ENCODE results near the gene PARP11. TPM values are rescaled to one million over a fixed set of nuclear protein-coding genes. Genes with fewer than 3 reads are reported as not detected.

Gene PARP11
- total and polyA plus RNA-seq, 4 donors: 2.2 to 7.1 (median 4.0) TPM

DNA sequence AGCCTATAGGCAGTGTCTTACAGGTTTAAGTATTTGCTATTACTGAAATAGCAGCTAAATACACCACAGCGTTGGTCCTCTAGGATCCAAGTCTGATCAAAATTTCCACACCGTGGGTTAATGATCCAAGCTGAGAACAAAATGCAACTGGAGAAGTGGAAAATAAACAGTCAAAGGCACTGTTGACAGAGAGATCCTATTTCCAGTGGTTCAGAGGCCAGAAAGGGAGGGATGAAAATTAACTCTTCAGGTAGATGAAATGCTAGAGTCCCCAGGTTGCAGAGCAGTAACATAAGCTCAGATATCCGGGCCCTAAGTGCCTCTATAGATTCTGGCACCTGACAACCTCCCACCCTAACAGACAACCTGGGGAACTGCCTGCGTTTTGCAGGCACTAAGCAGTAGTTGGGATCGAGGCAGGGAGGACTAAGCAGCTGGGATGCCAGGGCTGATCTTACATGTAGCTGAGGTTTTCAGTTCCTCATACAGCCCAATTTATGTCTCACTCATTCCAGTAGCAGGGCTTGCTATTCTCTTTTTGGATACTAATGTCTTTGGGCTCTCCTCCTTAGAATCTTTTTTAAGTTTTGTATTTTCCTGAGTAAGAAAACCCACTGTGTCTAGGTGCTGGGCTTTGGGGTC is 77.6 kb downstream of the PARP11 start:
- Histone ChIP-seq H3K4me1 (ENCODE audit: control insufficient read depth in 4 of 4, insufficient read depth in 4 of 4, low read length in 3 of 4) (peaks cover 9 to 57% (median 45%) of the 10 kb centered on the region in 4 donors), H3K36me3 (ENCODE audit: control insufficient read depth in 4 of 4, insufficient read depth in 3 of 4, low read depth in 1 of 4, low read length in 3 of 4) (no peaks in the 10 kb centered on the region), H3K27me3 (ENCODE audit: control insufficient read depth in 4 of 4, insufficient read depth in 4 of 4, low read length in 3 of 4) (no peaks in the 10 kb centered on the region), H3K9ac (ENCODE audit: low read depth in 1 of 2, low read length in 2 of 2) (no peak overlapping the region), H3K27ac (ENCODE audit: low read depth in 1 of 2, low read length in 2 of 2) (peak overlapping the region in 1 of 2 donors; percentile 52), H3K4me3 (ENCODE audit: low read depth in 1 of 3, low read length in 3 of 3) (peak overlapping the region in 1 of 3 donors; percentile 30), H3K9me3 (ENCODE audit: control insufficient read depth in 4 of 4, low read length in 3 of 4) (no peaks in the 10 kb centered on the region)
- no peak for DNase-seq (ENCODE audit: low spot score)
- TF ChIP-seq TAF1 (conservative IDR thresholded peaks at IDR 0.05) (no peak), HNF4A (conservative IDR thresholded peaks at IDR 0.05) (peak; percentile 90 to 95), FOXA2 (IDR thresholded peaks at IDR 0.05) (peak; percentile 94), NR2F2 (IDR thresholded peaks at IDR 0.05) (no peak), GABPA (IDR thresholded peaks at IDR 0.05 in 1 of 2, conservative IDR thresholded peaks at IDR 0.05 in 1 of 2) (no peak), SP1 (IDR thresholded peaks at IDR 0.05) (peak; percentile 83), YY1 (IDR thresholded peaks at IDR 0.05) (peak; percentile 69), RAD21 (IDR thresholded peaks at IDR 0.05) (peak; percentile 30 to 38), HNF4G (IDR thresholded peaks at IDR 0.05) (peak; percentile 54), FOXA1 (IDR thresholded peaks at IDR 0.05) (peak; percentile 92), RXRA (IDR thresholded peaks at IDR 0.05) (peak; percentile 79 to 94), EGR1 (IDR thresholded peaks at IDR 0.05; ENCODE audit: low read depth in 2 of 2) (peak; percentile 50 to 93), JUND (IDR thresholded peaks at IDR 0.05) (peak in 1 of 2 donors; percentile 92)
- TF ChIP-seq, protein P1, sequence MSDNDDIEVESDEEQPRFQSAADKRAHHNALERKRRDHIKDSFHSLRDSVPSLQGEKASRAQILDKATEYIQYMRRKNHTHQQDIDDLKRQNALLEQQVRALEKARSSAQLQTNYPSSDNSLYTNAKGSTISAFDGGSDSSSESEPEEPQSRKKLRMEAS (IDR thresholded peaks at IDR 0.05): peak; percentile 72
- TF ChIP-seq, protein P2, sequence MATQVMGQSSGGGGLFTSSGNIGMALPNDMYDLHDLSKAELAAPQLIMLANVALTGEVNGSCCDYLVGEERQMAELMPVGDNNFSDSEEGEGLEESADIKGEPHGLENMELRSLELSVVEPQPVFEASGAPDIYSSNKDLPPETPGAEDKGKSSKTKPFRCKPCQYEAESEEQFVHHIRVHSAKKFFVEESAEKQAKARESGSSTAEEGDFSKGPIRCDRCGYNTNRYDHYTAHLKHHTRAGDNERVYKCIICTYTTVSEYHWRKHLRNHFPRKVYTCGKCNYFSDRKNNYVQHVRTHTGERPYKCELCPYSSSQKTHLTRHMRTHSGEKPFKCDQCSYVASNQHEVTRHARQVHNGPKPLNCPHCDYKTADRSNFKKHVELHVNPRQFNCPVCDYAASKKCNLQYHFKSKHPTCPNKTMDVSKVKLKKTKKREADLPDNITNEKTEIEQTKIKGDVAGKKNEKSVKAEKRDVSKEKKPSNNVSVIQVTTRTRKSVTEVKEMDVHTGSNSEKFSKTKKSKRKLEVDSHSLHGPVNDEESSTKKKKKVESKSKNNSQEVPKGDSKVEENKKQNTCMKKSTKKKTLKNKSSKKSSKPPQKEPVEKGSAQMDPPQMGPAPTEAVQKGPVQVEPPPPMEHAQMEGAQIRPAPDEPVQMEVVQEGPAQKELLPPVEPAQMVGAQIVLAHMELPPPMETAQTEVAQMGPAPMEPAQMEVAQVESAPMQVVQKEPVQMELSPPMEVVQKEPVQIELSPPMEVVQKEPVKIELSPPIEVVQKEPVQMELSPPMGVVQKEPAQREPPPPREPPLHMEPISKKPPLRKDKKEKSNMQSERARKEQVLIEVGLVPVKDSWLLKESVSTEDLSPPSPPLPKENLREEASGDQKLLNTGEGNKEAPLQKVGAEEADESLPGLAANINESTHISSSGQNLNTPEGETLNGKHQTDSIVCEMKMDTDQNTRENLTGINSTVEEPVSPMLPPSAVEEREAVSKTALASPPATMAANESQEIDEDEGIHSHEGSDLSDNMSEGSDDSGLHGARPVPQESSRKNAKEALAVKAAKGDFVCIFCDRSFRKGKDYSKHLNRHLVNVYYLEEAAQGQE (IDR thresholded peaks at IDR 0.05): peak; percentile 55
- TF ChIP-seq, protein P3, sequence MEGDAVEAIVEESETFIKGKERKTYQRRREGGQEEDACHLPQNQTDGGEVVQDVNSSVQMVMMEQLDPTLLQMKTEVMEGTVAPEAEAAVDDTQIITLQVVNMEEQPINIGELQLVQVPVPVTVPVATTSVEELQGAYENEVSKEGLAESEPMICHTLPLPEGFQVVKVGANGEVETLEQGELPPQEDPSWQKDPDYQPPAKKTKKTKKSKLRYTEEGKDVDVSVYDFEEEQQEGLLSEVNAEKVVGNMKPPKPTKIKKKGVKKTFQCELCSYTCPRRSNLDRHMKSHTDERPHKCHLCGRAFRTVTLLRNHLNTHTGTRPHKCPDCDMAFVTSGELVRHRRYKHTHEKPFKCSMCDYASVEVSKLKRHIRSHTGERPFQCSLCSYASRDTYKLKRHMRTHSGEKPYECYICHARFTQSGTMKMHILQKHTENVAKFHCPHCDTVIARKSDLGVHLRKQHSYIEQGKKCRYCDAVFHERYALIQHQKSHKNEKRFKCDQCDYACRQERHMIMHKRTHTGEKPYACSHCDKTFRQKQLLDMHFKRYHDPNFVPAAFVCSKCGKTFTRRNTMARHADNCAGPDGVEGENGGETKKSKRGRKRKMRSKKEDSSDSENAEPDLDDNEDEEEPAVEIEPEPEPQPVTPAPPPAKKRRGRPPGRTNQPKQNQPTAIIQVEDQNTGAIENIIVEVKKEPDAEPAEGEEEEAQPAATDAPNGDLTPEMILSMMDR (IDR thresholded peaks at IDR 0.05; ENCODE audit: low read depth, low read length, missing input control): no peak
- TF ChIP-seq, protein P4, sequence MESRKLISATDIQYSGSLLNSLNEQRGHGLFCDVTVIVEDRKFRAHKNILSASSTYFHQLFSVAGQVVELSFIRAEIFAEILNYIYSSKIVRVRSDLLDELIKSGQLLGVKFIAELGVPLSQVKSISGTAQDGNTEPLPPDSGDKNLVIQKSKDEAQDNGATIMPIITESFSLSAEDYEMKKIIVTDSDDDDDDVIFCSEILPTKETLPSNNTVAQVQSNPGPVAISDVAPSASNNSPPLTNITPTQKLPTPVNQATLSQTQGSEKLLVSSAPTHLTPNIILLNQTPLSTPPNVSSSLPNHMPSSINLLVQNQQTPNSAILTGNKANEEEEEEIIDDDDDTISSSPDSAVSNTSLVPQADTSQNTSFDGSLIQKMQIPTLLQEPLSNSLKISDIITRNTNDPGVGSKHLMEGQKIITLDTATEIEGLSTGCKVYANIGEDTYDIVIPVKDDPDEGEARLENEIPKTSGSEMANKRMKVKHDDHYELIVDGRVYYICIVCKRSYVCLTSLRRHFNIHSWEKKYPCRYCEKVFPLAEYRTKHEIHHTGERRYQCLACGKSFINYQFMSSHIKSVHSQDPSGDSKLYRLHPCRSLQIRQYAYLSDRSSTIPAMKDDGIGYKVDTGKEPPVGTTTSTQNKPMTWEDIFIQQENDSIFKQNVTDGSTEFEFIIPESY (IDR thresholded peaks at IDR 0.05): peak; percentile 77
- TF ChIP-seq, protein P5, sequence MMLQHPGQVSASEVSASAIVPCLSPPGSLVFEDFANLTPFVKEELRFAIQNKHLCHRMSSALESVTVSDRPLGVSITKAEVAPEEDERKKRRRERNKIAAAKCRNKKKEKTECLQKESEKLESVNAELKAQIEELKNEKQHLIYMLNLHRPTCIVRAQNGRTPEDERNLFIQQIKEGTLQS (IDR thresholded peaks at IDR 0.05): no peak
- WGBS: 35% methylated on average over 5 of the region's 5 CpGs

Data from liver (tissue), 9 donors.